Esophagus (tissue), 2 donors: ENCODE results near the gene MYT1. TPM values are rescaled to one million over a fixed set of nuclear protein-coding genes. Genes with fewer than 3 reads are reported as not detected.
"Not testable (repeated sequence)": the region's sequence is repeated elsewhere in the genome, so short reads cannot be mapped to it uniquely, and the experiment has no call there.

Experiments used
- H3K27ac ChIP-seq, 2 donors: one replicate each; pipeline ENCODE4 v1.5.1; 2013; ENCODE audit warnings: low read depth in 2 of 2, mild to moderate bottlenecking in 2 of 2, inconsistent platforms in 1 of 2, low read length in 1 of 2, moderate library complexity in 1 of 2
- H3K27me3 ChIP-seq, 2 donors: one replicate each; pipeline ENCODE4 v1.6.1; 2013; ENCODE audit warnings: low read length in 2 of 2, control low read depth in 1 of 2, mild to moderate bottlenecking in 1 of 2; ENCODE audit not compliant: insufficient read depth in 2 of 2, control insufficient read depth in 1 of 2
- H3K36me3 ChIP-seq, 2 donors: one replicate each; pipeline ENCODE4 v1.6.1; 2013; ENCODE audit warnings: low read length in 1 of 2; ENCODE audit not compliant: control insufficient read depth in 2 of 2, insufficient read depth in 2 of 2
- H3K4me1 ChIP-seq, 2 donors: one replicate each; pipeline ENCODE4 v1.6.1; 2013; ENCODE audit warnings: low read length in 1 of 2; ENCODE audit not compliant: control insufficient read depth in 2 of 2, insufficient read depth in 2 of 2
- H3K4me3 ChIP-seq, 2 donors: one replicate each; pipeline ENCODE4 v1.5.1; 2013; ENCODE audit warnings: low read length in 2 of 2, mild to moderate bottlenecking in 2 of 2, low read depth in 1 of 2, moderate library complexity in 1 of 2
- H3K9me3 ChIP-seq, 2 donors: one replicate each; pipeline ENCODE4 v1.6.1; 2013; ENCODE audit warnings: mild to moderate bottlenecking in 2 of 2, low read depth in 1 of 2, low read length in 1 of 2, moderate library complexity in 1 of 2; ENCODE audit not compliant: control insufficient read depth in 2 of 2, insufficient read depth in 1 of 2
- WGBS, 2 donors: extraction: QIAGEN DNeasy Blood & Tissue Kit; methylation state at CpG; one replicate each; pipeline ENCODE4 v1.1.7; 2013; 5-methylcytosine and 5-hydroxymethylcytosine counted together
- polyA plus RNA-seq, 2 donors: library from polyadenylated mRNA; stranded (reverse); fragments of 200-250 nt; gene quantifications; one replicate each; pipeline ENCODE4 v1.2.3, GENCODE V29; 2013
- donor health status: healthy with polysubstance abuse.
- donor health status: Bipolar disorder and iron deficiency.

MYT1 gene
- polyA plus RNA-seq, 2 donors: not detected

DNA sequence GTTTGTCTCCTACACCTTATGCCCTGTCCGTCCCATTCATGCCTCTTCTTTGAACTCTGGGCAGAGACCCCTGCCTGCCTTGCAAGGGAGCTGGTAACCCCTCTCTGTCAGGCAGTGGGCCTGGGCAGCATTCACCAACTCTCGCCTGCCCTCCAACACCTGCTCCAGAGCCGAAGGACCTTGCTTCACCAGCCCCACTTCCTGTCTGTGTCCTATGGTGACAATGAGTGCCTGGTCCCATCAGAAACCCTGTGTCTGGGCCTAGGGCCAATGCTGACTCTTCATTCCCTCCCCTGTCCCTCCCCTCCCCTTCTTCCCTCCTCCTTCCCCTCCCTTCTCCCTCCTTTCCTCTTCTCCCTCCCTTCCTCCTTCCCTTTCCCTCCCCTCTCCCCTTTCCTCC is 68.5 kb downstream of the MYT1 start:
- WGBS, 2 donors: 59 to 77% methylated on average over 3 of the region's 3 CpGs
- H3K27me3 ChIP-seq: no peaks in the 10 kb centered on the region
- no peak overlapping the region for H3K4me3 ChIP-seq
- H3K36me3 ChIP-seq: no peaks in the 10 kb centered on the region
- no peaks in the 10 kb centered on the region for H3K4me1 ChIP-seq
- no peak overlapping the region for H3K27ac ChIP-seq
- no peaks in the 10 kb centered on the region for H3K9me3 ChIP-seq

DNA sequence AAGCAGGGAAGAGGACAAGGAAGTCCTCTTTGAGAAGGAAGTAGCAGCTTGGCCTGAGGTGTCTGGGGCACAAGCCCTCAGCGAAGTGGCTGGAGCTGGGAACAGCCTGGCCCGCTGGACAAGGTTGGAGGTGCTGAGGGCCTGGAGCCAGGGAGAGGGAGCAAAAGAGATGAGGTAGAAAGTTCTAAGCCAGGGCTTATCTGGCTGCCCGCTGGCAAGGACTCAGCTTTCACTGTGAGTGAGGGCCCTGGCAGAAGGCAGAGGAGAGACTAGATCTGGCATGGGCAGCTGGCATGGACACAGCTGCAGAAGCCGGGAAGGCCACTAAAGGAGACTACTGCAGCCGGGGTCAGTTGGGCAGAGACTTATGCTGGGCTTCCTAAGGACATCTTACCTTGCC is 69.5 kb downstream of the MYT1 start:
- 75 to 77% methylated on average over 5 of the region's 5 CpGs for WGBS, 2 donors
- H3K27me3 ChIP-seq: no peaks in the 10 kb centered on the region
- no peaks in the 10 kb centered on the region for H3K4me1 ChIP-seq
- H3K36me3 ChIP-seq: no peaks in the 10 kb centered on the region
- H3K4me3 ChIP-seq: no peak overlapping the region
- no peak overlapping the region for H3K27ac ChIP-seq
- no peaks in the 10 kb centered on the region for H3K9me3 ChIP-seq

DNA sequence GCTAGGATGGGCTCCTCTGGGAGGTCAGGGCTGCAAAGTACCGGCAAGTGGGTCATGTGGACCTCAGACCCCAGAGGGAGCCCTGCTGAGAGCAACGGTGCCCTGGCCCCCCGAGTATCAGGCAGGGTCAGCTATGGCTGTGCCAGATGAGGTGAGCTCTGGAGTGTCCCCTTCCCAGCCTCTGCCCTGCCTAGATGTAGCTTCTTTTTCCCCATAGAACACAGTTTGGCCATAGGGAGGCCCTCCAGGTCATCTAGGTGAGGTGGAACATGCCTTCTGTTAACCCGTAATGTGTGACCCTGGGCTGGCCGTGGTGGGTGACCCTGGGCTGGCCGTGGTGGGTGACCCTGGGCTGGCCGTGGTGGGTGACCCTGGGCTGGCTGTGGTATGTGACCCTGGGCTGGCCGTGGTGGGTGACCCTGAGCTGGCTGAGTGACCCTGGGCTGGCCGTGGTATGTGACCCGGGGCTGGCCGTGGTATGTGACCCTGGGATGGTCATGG is 70.1 kb downstream of the MYT1 start:
- Histone ChIP-seq H3K4me3 (no peak overlapping the region), H3K9me3 (no peaks in the 10 kb centered on the region), H3K27ac (no peak overlapping the region), H3K36me3 (no peaks in the 10 kb centered on the region), H3K4me1 (no peaks in the 10 kb centered on the region), H3K27me3 (no peaks in the 10 kb centered on the region)
- WGBS, 2 donors: 89 to 92% methylated on average over 11 of the region's 11 CpGs

DNA sequence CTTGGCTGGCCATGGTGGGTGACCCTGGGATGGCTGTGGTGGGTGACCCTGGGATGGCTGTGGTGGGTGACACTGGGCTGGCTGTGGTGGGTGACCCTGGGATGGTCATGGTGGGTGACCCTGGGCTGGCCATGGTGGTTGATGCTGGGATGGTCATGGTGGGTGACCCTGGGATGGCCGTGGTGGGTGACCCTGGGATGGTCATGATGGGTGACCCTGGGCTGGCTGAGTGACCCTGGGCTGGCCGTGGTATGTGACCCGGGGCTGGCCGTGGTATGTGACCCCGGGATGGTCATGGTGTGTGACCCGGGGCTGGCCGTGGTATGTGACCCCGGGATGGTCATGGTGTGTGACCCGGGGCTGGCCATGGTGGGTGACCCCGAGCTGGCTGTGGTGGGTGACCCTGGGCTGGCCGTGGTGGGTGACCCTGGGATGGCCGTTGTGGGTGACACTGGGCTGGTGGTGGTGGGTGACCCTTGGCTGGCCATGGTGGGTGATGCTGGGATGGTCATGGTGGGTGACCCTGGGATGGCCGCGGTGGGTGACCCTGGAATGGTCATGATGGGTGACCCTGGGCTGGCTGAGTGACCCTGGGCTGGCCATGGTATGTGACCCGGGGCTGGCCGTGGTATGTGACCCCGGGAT is 70.8 kb downstream of the MYT1 start:
- not testable (repeated sequence) for H3K36me3 ChIP-seq, H3K4me3 ChIP-seq, H3K9me3 ChIP-seq, H3K27ac ChIP-seq, H3K27me3 ChIP-seq, H3K4me1 ChIP-seq
- 86 to 93% methylated on average over 9 to 17 of the region's 17 CpGs for WGBS, 2 donors

DNA sequence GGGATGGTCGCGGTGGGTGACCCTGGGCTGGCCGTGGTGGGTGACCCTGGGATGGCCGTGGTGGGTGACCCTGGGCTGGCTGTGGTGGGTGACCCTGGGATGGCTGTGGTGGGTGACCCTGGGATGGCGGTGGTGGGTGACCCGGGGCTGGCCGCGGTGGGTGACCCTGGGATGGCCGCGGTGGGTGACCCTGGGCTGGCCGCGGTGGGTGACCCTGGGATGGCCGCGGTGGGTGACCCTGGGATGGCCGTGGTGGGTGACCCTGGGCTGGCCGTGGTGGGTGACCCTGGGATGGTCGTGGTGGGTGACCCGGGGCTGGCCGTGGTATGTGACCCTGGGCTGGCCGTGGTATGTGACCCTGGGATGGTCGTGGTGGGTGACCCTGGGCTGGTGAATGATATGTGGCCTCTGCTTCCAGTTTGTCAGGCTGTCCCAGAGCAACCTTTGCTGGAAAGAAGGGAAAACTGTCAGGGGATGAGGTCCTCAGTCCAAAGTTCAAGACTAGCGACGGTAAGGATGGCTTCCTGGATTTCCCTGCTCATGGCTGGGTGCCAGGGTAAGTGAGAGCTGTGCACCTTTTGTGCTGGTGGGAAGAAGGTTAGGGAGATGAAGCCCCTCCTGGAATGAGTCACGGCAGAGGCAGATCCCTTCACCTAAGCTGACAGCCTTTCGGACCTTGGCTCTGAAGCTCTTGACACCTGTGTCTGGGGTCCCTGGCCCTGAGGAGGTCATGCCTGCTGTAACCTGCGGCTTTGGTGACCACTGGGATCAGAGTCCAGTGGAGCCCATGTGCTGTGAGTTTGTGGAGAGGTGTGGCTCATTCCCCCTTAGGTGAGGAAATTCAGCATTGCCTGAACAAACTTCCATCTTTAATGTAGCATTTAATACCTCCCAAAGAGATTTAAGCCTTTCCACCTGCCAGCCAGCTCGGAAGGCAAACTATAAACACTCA is 72.2 kb downstream of the MYT1 start:
- Histone ChIP-seq H3K9me3 (no peaks in the 10 kb centered on the region), H3K4me1 (no peaks in the 10 kb centered on the region), H3K27ac (no peak overlapping the region), H3K36me3 (no peaks in the 10 kb centered on the region), H3K27me3 (no peaks in the 10 kb centered on the region), H3K4me3 (no peak overlapping the region)
- 84 to 88% methylated on average over 18 to 27 of the region's 27 CpGs for WGBS, 2 donors

DNA sequence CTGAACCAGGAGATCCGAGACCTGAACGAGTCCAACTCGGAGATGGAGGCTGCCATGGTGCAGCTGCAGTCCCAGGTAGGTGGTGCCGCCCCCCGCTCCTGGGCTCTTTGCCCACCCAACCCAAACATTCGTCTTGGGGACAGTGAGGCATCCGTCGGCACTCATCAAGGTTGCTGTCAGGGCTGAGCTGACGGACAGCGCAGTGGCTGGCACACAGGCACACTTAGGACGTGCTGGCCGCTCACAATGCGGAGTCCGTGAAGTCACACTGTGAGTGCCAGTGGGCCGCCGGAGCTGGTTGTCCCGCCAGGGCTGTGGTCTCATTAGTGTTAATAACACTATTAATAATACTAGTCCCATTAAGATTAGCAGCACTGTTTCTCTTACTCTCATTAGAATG is 73.1 kb downstream of the MYT1 start:
- H3K9me3 ChIP-seq: no peaks in the 10 kb centered on the region
- WGBS, 2 donors: 91% methylated on average over 17 of the region's 17 CpGs

DNA sequence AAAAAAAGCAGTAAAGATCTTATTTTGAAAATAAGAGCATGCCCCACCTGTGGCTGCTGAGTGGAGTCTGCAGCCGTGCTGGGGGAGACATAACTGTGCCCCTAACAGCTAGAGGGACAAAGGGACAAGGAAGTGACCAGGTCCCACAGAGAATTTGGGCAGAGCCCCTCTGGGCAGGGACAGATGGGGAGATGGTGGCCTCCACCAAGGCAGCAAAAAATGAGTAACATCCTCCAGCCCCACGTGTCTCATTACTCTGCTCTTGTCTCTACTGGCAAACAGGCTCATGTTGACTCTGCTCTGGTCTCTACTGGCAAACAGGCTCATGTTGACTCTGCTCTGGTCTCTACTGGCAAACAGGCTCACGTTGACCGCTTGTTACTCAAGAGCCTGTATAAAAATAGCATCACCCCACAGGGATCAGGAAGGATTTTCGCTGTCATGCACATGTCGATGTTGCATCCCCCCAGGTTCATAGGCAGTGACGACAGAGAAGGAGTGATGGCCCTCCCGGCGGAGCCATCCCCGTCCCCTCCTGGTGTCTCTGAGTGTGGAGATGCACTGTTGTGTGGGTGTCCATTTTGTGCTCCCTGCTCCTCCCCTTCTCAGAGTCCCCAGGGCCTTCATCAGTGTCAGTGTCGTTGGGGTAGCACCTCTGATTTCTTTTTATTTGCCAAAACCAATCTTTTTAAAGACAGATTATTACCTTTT is 74.0 kb downstream of the MYT1 start:
- no peaks in the 10 kb centered on the region for H3K4me1 ChIP-seq
- no peaks in the 10 kb centered on the region for H3K9me3 ChIP-seq
- H3K4me3 ChIP-seq: no peak overlapping the region
- WGBS, 2 donors: 68 to 71% methylated on average over 11 of the region's 11 CpGs
- H3K27ac ChIP-seq: no peak overlapping the region
- no peaks in the 10 kb centered on the region for H3K27me3 ChIP-seq
- H3K36me3 ChIP-seq: no peaks in the 10 kb centered on the region

More for the DNA sequence above, 73.1 kb downstream of the MYT1 start:
- H3K27ac ChIP-seq: no peak overlapping the region
- H3K27me3 ChIP-seq: no peaks in the 10 kb centered on the region
- H3K4me3 ChIP-seq: no peak overlapping the region
- no peaks in the 10 kb centered on the region for H3K4me1 ChIP-seq
- no peaks in the 10 kb centered on the region for H3K36me3 ChIP-seq

DNA sequence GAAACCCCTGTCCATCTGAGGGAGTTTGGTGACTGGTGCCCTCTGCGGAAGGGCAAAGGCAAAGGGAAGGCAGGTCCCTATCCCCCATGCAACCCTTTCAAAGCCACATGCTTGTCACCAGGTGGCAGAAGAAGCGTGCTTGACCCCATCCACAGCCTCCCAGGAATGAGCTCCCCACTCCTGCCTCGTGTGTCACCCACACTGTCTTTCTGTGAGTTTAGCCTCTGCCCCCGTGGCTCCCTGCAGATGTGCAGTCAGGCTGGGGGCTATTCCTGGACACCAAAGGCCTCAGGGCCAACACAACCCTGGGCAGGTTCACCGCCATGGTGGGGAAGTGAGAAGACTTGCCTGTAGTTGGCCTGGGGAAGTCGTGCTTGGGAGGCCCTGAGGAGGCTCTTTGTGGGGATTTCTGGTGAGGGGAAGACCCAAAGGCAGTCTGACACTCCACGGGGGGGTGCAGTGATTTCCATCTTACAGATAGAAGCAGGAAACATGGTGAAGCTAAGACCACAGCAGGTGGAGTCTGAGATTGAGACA is 74.7 kb downstream of the MYT1 start:
- H3K4me1 ChIP-seq: no peaks in the 10 kb centered on the region
- 64 to 69% methylated on average over 7 of the region's 7 CpGs for WGBS, 2 donors
- H3K27ac ChIP-seq: no peak overlapping the region
- H3K27me3 ChIP-seq: no peaks in the 10 kb centered on the region
- H3K36me3 ChIP-seq: no peaks in the 10 kb centered on the region
- no peaks in the 10 kb centered on the region for H3K9me3 ChIP-seq
- no peak overlapping the region for H3K4me3 ChIP-seq

DNA sequence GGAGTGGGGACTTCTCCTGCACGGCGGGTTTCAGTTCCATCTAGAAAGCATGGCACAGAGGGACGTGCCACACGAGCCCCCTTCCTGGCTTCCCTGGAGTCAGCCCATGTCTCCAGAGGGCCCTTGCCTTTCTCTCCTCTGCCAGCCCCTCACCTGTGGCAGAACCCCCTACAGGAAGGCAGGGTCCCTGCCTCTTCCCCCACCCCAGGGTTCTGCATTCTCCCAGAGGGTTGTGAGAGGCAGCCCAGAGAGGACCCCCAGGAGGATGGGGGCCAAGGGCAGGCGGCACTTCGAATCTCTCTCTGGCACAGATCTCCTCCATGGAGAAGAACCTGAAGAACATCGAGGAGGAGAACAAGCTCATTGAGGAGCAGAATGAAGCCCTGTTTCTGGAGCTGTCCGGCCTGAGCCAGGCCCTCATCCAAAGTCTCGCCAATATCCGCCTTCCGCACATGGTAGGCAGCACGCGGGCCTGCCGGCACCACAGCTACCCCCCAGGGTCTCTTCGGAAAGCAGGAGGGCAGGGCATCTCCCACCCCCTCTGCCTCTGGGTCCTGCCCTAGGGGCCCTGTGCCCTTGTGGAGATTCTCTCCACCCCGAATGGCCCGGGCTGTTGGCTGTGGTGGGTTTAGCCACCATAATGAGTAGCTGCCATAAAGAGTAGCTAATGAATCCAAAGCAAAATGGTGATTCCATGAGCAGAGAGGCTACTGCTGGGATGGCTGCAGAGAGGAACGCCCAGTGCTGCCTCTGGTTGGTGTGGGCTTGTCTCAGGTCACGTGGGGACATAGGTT is 75.4 kb downstream of the MYT1 start:
- H3K27ac ChIP-seq: no peak overlapping the region
- no peaks in the 10 kb centered on the region for H3K4me1 ChIP-seq
- H3K4me3 ChIP-seq: no peak overlapping the region
- no peaks in the 10 kb centered on the region for H3K27me3 ChIP-seq
- WGBS, 2 donors: 86 to 92% methylated on average over 19 of the region's 19 CpGs
- no peaks in the 10 kb centered on the region for H3K36me3 ChIP-seq
- H3K9me3 ChIP-seq: no peaks in the 10 kb centered on the region
